ENCODE data around the gene SEMA3G. TPM values are rescaled to one million over a fixed set of nuclear protein-coding genes. Genes with fewer than 3 reads are reported as not detected.

The SEMA3G gene
- total RNA-seq, 1 experiment from 2014 or later = 0.33 TPM

DNA sequence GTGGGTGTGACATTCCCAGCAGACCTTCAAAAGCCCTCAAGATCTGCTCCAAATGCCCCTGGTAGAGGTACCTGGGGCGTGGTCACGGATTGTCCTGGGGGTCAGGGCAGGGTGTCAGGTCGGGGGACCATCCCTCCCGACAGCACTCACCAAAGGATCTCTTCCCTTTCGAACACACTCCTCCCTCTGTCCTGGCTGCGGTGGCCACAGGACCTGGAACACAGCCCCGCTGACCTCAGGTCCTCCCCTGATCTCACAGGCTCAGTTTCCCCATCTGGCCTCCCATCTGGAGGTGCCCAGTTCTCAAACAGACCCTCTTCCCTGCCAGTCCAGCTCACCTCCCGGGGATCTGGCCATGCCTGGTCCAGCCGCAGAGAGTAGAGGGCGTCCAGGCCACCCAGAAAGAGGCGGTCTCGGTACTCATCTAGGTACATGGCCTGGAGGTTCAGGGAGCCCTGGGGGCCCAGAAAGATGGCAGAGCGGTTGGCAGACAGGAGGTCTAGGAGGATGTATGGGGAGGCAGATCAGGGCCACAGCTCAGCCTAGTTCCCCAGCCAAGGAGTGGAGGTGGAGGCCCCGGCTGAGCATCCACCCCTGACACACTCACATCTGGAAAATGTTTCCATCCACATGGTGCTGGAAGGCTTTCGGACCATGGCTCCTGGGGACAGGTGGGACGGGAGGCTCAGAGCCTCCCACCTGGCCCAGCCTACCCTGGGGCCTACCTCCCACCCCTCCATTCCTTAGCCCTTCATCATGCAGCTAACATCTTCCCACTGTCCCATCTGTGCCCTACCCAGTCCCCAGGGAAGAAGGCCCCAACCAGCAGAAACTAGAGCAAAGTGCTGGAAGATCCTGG is 2.3 kb downstream of the SEMA3G start:
- Mint-ChIP-seq H3K4me1 (ENCODE audit: low read depth, unreplicated experiment) (no peaks in the 10 kb centered on the region), H3K27ac (ENCODE audit: unreplicated experiment) (no peak overlapping the region), H3K27me3 (ENCODE audit: unreplicated experiment) (no peaks in the 10 kb centered on the region), H3K9me3 (ENCODE audit: low read depth, unreplicated experiment) (no peaks in the 10 kb centered on the region), H3K4me3 (ENCODE audit: low read depth, unreplicated experiment) (no peak overlapping the region), H3K36me3 (ENCODE audit: insufficient read depth, unreplicated experiment) (no peaks in the 10 kb centered on the region)
- no TSS peak for BruUV-seq (replicated peaks)
- TF ChIP-seq, protein P1, sequence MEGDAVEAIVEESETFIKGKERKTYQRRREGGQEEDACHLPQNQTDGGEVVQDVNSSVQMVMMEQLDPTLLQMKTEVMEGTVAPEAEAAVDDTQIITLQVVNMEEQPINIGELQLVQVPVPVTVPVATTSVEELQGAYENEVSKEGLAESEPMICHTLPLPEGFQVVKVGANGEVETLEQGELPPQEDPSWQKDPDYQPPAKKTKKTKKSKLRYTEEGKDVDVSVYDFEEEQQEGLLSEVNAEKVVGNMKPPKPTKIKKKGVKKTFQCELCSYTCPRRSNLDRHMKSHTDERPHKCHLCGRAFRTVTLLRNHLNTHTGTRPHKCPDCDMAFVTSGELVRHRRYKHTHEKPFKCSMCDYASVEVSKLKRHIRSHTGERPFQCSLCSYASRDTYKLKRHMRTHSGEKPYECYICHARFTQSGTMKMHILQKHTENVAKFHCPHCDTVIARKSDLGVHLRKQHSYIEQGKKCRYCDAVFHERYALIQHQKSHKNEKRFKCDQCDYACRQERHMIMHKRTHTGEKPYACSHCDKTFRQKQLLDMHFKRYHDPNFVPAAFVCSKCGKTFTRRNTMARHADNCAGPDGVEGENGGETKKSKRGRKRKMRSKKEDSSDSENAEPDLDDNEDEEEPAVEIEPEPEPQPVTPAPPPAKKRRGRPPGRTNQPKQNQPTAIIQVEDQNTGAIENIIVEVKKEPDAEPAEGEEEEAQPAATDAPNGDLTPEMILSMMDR (IDR thresholded peaks at IDR 0.05; ENCODE audit: unreplicated experiment) = no peak
- DNase-seq = no peak
- CTCF ChIA-PET = interaction anchor here (0.6 kb wide), 1 partner anchor 401 kb away, joined by 5 read pairs; no protein-coding TSS in a partner anchor
- intact Hi-C loops (cut with micrococcal nuclease; ENCODE audit: unreplicated experiment) = no loop called here

DNA sequence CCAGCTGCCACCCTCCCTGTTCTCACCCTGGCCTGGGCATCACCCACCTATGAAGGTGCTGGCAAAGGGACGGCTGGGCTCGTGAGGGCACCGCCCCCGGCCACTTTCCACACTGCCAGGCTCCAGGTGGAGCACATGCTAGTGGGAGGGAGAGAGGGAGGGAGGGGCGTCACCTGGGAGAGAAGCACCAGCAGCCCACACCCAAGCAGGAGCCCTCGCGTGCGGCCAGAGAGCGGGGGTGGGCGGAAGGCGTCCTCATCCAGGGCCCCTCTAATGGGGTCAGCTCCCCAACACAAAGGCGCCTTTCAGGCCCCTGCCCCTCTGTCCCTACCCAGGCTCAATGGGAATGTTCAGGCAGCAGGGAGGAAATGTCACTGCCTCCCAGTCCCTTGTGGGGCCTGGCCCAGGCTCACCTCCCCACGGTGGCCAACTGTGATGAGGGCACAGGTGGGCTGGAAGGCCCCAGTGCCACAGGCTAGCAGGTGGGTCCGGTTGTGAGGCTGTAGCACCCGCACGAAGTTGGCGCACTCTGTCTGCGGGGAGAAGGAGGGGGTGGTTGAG is 3.1 kb downstream of the SEMA3G start:
- intact Hi-C loops (cut with micrococcal nuclease; ENCODE audit: unreplicated experiment) = no loop called here
- H3K27ac Mint-ChIP-seq (ENCODE audit: unreplicated experiment) = no peak overlapping the region
- TF ChIP-seq, protein P1 (IDR thresholded peaks at IDR 0.05; ENCODE audit: unreplicated experiment) = no peak
- no peaks in the 10 kb centered on the region for H3K9me3 Mint-ChIP-seq (ENCODE audit: low read depth, unreplicated experiment)
- H3K4me1 Mint-ChIP-seq (ENCODE audit: low read depth, unreplicated experiment) = no peaks in the 10 kb centered on the region
- H3K4me3 Mint-ChIP-seq (ENCODE audit: low read depth, unreplicated experiment) = no peak overlapping the region
- BruUV-seq (replicated peaks) = no TSS peak
- no peak for DNase-seq
- H3K27me3 Mint-ChIP-seq (ENCODE audit: unreplicated experiment) = no peaks in the 10 kb centered on the region
- CTCF ChIA-PET = interaction anchor here (0.6 kb wide), 1 partner anchor 402 kb away, joined by 5 read pairs; no protein-coding TSS in a partner anchor
- H3K36me3 Mint-ChIP-seq (ENCODE audit: insufficient read depth, unreplicated experiment) = no peaks in the 10 kb centered on the region

DNA sequence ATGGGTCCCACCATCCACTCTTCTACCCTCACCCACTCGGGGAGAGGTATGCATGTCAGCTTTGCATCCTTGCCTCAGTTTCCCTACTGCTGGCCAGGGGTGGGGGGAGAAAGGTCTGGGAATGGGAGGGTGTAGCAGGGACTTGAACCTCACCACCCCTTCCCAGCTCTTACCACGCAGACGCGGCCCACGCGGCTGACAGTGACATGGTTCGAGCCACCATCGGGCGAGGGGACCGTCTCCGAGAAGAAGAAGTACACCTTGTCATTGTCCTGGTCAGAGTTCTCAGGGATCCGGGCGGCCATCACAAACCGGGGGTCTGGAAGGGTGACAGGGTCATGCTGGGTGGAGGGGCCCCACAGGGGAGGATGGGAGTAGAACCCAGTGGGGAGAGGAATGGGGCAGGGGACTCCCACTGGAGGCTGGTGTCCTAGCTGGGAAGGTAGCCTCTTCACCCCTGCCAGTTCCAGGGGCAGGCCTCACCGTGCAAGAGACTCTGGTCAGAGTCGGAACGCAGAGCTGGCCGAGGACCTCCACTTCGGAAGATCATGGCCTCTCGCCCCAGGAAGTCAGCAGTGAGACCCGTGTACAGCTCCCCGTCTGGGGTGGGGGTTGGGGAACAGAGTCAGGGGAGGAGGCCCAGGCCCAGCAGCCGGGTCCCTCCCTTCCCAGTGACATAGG is 3.7 kb downstream of the SEMA3G start:
- TF ChIP-seq, protein P1 (IDR thresholded peaks at IDR 0.05; ENCODE audit: unreplicated experiment) = no peak
- intact Hi-C loops (cut with micrococcal nuclease; ENCODE audit: unreplicated experiment) = no loop called here
- H3K27ac Mint-ChIP-seq (ENCODE audit: unreplicated experiment) = no peak overlapping the region
- H3K4me1 Mint-ChIP-seq (ENCODE audit: low read depth, unreplicated experiment) = no peaks in the 10 kb centered on the region
- H3K36me3 Mint-ChIP-seq (ENCODE audit: insufficient read depth, unreplicated experiment) = no peaks in the 10 kb centered on the region
- no peak overlapping the region for H3K4me3 Mint-ChIP-seq (ENCODE audit: low read depth, unreplicated experiment)
- no TSS peak for BruUV-seq (replicated peaks)
- CTCF ChIA-PET = no interaction called here
- no peaks in the 10 kb centered on the region for H3K27me3 Mint-ChIP-seq (ENCODE audit: unreplicated experiment)
- DNase-seq = no peak
- H3K9me3 Mint-ChIP-seq (ENCODE audit: low read depth, unreplicated experiment) = no peaks in the 10 kb centered on the region

DNA sequence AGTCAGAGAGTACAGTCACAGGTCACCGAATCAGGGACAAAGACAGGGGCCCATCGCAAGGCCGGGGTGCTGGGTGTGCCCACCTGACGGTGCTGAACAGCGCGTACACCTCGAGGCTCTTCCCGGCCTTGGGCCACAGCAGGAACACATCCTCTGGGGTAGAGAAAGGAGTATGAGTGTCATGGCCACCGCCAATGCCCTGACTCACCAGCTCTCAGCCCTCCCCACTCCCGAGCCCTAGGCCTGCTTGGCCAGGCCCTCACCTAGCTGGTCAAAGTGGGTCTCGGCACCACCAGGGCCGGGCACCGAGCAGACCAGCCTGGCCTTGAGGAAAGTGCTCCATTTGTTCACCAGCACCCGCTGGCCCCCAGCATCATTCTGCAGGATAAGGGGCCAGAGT is 4.2 kb downstream of the SEMA3G start:
- no TSS peak for BruUV-seq (replicated peaks)
- no peak for DNase-seq
- TF ChIP-seq, protein P1 (IDR thresholded peaks at IDR 0.05; ENCODE audit: unreplicated experiment) = no peak
- Mint-ChIP-seq H3K36me3 (ENCODE audit: insufficient read depth, unreplicated experiment) (no peaks in the 10 kb centered on the region), H3K9me3 (ENCODE audit: low read depth, unreplicated experiment) (no peaks in the 10 kb centered on the region), H3K4me3 (ENCODE audit: low read depth, unreplicated experiment) (no peak overlapping the region), H3K4me1 (ENCODE audit: low read depth, unreplicated experiment) (no peaks in the 10 kb centered on the region), H3K27me3 (ENCODE audit: unreplicated experiment) (peaks cover 5% of the 10 kb centered on the region), H3K27ac (ENCODE audit: unreplicated experiment) (no peak overlapping the region)
- CTCF ChIA-PET = no interaction called here
- intact Hi-C loops (cut with micrococcal nuclease; ENCODE audit: unreplicated experiment) = no loop called here
